A549 (cell line): ENCODE results near the gene CYP26C1.

Experiments
- ESRRA ChIP-seq: fragments of 150-350 bp; IDR thresholded peaks from 2 replicates; pipeline ENCODE4 v1.6.1; 2014; ENCODE audit warnings: mild to moderate bottlenecking, low read length, borderline replicate concordance
- POLR2A ChIP-seq: IDR thresholded peaks from 2 replicates; pipeline ENCODE4 v1.6.1; 2012; ENCODE audit warnings: mild to moderate bottlenecking, low read length

GRCh38 chr10:93086289-93086688, 25.7 kb downstream of the CYP26C1 start:
- TF ChIP-seq ESRRA, result no peak
- no peak for TF ChIP-seq POLR2A
